ENCODE results near the gene TCP11L2.

The TCP11L2 gene

GRCh38 chr12:106299202-106299774, 3.2 kb upstream of the TCP11L2 start:
- Histone ChIP-seq H3K4me3 (ENCODE audit: low read length) (no peak overlapping the region), H3K4me2 (ENCODE audit: low read length) (no peak overlapping the region), H3K27me3 (ENCODE audit: control insufficient read depth, insufficient read depth, low read length) (no peaks in the 10 kb centered on the region), H3K4me1 (ENCODE audit: control insufficient read depth, insufficient read depth, low read length) (peaks cover 23% of the 10 kb centered on the region), H3K9me3 (replicated peaks; ENCODE audit: low read length) (no peaks in the 10 kb centered on the region), H3K36me3 (ENCODE audit: insufficient read depth, low read length) (no peaks in the 10 kb centered on the region), H3K9ac (ENCODE audit: low read depth, low read length) (peak overlapping the region; percentile 28)

GRCh38 chr12:106300761-106301160, 1.8 kb upstream of the TCP11L2 start:
- H3K9ac ChIP-seq (ENCODE audit: low read depth, low read length) = no peak overlapping the region
- no peak overlapping the region for H3K4me2 ChIP-seq (ENCODE audit: low read length)
- no peaks in the 10 kb centered on the region for H3K9me3 ChIP-seq (replicated peaks; ENCODE audit: low read length)
- no peaks in the 10 kb centered on the region for H3K36me3 ChIP-seq (ENCODE audit: insufficient read depth, low read length)
- H3K4me1 ChIP-seq (ENCODE audit: control insufficient read depth, insufficient read depth, low read length) = peaks cover 20% of the 10 kb centered on the region
- no peaks in the 10 kb centered on the region for H3K27me3 ChIP-seq (ENCODE audit: control insufficient read depth, insufficient read depth, low read length)
- no peak overlapping the region for H3K4me3 ChIP-seq (ENCODE audit: low read length)

- Histone ChIP-seq H3K4me1 (ENCODE audit: control insufficient read depth, insufficient read depth, low read length) (peaks cover 16% of the 10 kb centered on the region), H3K4me3 (ENCODE audit: low read length) (no peak overlapping the region)
Measured at GRCh38 chr12:106301241-106301610, 1.3 kb upstream of the TCP11L2 start.

GRCh38 chr12:106301611-106302321, 767 bp upstream of the TCP11L2 start:
- Histone ChIP-seq H3K4me3 (ENCODE audit: low read length) (peak overlapping the region; percentile 70), H3K4me2 (ENCODE audit: low read length) (peak overlapping the region; percentile 85), H3K9ac (ENCODE audit: low read depth, low read length) (peak overlapping the region; percentile 33), H3K36me3 (ENCODE audit: insufficient read depth, low read length) (no peaks in the 10 kb centered on the region), H3K27me3 (ENCODE audit: control insufficient read depth, insufficient read depth, low read length) (no peaks in the 10 kb centered on the region), H3K9me3 (replicated peaks; ENCODE audit: low read length) (no peaks in the 10 kb centered on the region), H3K4me1 (ENCODE audit: control insufficient read depth, insufficient read depth, low read length) (peaks cover 12% of the 10 kb centered on the region)

More at GRCh38 chr12:106301241-106301610, 1.3 kb upstream of the TCP11L2 start:
- Histone ChIP-seq H3K9me3 (replicated peaks; ENCODE audit: low read length) (no peaks in the 10 kb centered on the region), H3K27me3 (ENCODE audit: control insufficient read depth, insufficient read depth, low read length) (no peaks in the 10 kb centered on the region), H3K36me3 (ENCODE audit: insufficient read depth, low read length) (no peaks in the 10 kb centered on the region), H3K4me2 (ENCODE audit: low read length) (peak overlapping the region; percentile 85), H3K9ac (ENCODE audit: low read depth, low read length) (no peak overlapping the region)

DNA sequence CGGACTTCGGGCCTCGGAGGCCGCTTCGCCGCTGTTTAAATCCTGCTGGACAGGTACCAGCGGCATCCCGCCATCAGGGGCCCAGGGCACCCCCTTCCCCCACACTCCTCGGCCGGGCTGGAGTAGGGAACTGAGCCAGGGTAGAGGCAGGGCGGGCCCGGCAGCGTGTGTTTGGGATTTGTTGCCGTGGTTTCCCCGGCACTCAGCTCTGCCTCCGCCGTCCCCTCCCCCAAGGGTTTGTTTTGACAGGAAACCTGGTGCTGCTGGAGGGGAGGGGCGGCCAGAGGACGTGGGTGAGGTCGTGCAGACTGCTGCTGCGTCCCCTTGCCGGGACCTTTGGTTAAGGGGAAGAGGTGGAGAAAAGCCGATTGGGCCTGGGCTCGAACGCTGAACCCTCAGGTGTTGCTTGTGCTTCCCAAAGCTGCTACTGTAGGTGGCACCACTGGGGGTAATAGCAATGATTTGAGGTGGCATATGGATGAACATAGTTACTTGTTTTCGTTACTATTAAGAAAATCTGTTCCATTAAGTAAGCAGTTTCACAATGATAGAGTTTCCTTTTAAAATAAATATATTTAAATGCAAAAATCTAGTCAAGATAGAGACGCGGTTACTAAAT, 778 bp downstream of the TCP11L2 start:
- Histone ChIP-seq H3K9ac (ENCODE audit: low read depth, low read length) (peak overlapping the region; percentile 98), H3K4me1 (ENCODE audit: control insufficient read depth, insufficient read depth, low read length) (peaks cover 10% of the 10 kb centered on the region)

DNA sequence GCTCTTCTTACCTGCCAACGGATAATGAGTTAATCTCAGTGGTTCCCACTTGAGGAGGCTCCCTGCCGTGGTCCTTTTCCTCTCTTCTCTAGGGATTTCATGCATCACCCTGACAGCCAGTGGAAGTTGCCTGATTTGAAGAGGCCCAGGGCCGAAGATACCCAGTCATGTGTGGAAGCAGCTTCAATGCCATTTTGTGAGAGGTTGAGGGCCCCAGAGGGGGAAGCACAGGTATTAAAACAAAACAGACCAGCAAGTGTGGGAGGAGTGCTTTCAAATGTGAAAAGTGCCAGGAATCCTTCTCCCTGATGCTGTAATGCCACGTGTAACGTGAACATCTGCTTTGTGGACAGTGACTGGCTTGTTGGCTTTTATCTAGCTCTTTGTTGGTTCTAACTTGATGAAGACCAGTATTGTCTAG, 1.5 kb downstream of the TCP11L2 start:
- H3K4me1 ChIP-seq (ENCODE audit: control insufficient read depth, insufficient read depth, low read length) = peaks cover 14% of the 10 kb centered on the region
- H3K9me3 ChIP-seq (replicated peaks; ENCODE audit: low read length) = no peaks in the 10 kb centered on the region
- H3K4me3 ChIP-seq (ENCODE audit: low read length) = peak overlapping the region; percentile 96
- H3K36me3 ChIP-seq (ENCODE audit: insufficient read depth, low read length) = no peaks in the 10 kb centered on the region
- no peaks in the 10 kb centered on the region for H3K27me3 ChIP-seq (ENCODE audit: control insufficient read depth, insufficient read depth, low read length)
- H3K4me2 ChIP-seq (ENCODE audit: low read length) = peak overlapping the region; percentile 100
- no peak overlapping the region for H3K9ac ChIP-seq (ENCODE audit: low read depth, low read length)

More for the DNA sequence above, 778 bp downstream of the TCP11L2 start:
- Histone ChIP-seq H3K4me2 (ENCODE audit: low read length) (peak overlapping the region; percentile 100), H3K4me3 (ENCODE audit: low read length) (peak overlapping the region; percentile 96), H3K36me3 (ENCODE audit: insufficient read depth, low read length) (no peaks in the 10 kb centered on the region), H3K9me3 (replicated peaks; ENCODE audit: low read length) (no peaks in the 10 kb centered on the region), H3K27me3 (ENCODE audit: control insufficient read depth, insufficient read depth, low read length) (no peaks in the 10 kb centered on the region)

DNA sequence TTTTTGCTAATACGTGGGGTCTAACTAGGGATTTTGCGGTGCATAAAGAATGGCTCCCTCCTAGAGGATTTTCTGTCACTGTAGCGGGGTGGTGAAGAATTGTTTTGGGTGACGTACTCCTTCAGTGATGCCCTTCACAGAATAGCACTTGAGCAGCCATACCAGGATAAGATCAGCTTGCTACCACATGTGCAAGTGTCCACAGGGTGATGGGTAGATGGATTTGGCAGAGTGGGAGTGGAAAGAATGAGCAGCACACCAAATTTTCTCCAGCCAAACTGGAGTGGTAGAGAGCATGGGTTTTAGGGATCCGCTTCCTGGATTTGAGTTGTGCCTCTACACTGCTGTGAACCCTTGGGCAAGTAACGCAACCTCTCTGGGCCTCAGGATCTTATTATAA, 2.3 kb downstream of the TCP11L2 start:
- Histone ChIP-seq H3K4me1 (ENCODE audit: control insufficient read depth, insufficient read depth, low read length) (peaks cover 22% of the 10 kb centered on the region), H3K4me3 (ENCODE audit: low read length) (no peak overlapping the region), H3K4me2 (ENCODE audit: low read length) (no peak overlapping the region), H3K9ac (ENCODE audit: low read depth, low read length) (no peak overlapping the region), H3K27me3 (ENCODE audit: control insufficient read depth, insufficient read depth, low read length) (no peaks in the 10 kb centered on the region), H3K36me3 (ENCODE audit: insufficient read depth, low read length) (no peaks in the 10 kb centered on the region), H3K9me3 (replicated peaks; ENCODE audit: low read length) (no peaks in the 10 kb centered on the region)

DNA sequence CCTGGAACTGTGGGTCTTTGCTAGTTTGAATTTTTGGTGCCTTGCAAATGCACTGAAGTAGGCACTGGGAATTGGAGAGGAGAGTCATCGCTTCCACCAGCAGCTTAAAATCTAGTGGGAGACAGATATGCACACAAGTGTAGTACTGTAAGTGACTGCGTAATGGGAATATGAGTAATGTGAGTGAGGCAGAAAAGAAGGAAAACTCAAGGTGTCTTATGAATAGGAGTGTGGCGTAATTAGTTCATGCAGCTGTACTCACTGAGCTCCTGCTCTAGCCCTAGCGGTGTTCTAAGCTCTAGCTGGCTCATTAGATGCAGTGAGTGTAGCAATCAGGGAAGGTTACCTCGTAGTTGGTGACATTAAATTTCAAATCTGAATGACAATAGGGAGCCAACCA, 2.8 kb downstream of the TCP11L2 start:
- Histone ChIP-seq H3K4me3 (ENCODE audit: low read length) (no peak overlapping the region), H3K4me2 (ENCODE audit: low read length) (no peak overlapping the region), H3K4me1 (ENCODE audit: control insufficient read depth, insufficient read depth, low read length) (peaks cover 25% of the 10 kb centered on the region), H3K27me3 (ENCODE audit: control insufficient read depth, insufficient read depth, low read length) (no peaks in the 10 kb centered on the region), H3K9me3 (replicated peaks; ENCODE audit: low read length) (no peaks in the 10 kb centered on the region), H3K9ac (ENCODE audit: low read depth, low read length) (no peak overlapping the region), H3K36me3 (ENCODE audit: insufficient read depth, low read length) (no peaks in the 10 kb centered on the region)

- Histone ChIP-seq H3K4me2 (ENCODE audit: low read length) (no peak overlapping the region), H3K4me1 (ENCODE audit: control insufficient read depth, insufficient read depth, low read length) (peaks cover 18% of the 10 kb centered on the region), H3K27me3 (ENCODE audit: control insufficient read depth, insufficient read depth, low read length) (no peaks in the 10 kb centered on the region), H3K4me3 (ENCODE audit: low read length) (no peak overlapping the region), H3K36me3 (ENCODE audit: insufficient read depth, low read length) (no peaks in the 10 kb centered on the region), H3K9ac (ENCODE audit: low read depth, low read length) (no peak overlapping the region), H3K9me3 (replicated peaks; ENCODE audit: low read length) (no peaks in the 10 kb centered on the region)
Measured at GRCh38 chr12:106307181-106307580, 4.6 kb downstream of the TCP11L2 start.

- peaks cover 18% of the 10 kb centered on the region for H3K4me1 ChIP-seq (ENCODE audit: control insufficient read depth, insufficient read depth, low read length)
- H3K4me3 ChIP-seq (ENCODE audit: low read length) = no peak overlapping the region
Measured at GRCh38 chr12:106308121-106308520, 5.6 kb downstream of the TCP11L2 start.

DNA sequence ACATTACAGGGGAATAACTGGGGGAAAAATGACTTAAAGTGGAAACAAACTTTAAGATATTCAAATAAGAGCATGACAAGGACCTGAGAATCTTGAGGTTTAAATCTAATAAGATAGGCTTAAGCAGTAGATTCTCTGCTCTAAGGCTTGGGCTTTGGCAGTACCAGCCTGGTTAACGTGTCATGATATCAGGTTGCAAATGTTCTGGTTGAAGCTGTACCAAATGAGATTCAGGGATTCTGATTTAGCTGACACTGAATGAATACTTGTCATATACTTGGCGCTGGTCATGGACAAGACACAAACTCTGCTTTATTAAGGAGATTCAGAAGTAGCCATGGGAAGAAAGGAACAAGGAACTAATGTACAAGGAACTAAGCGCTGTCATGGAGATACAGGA, 6.1 kb downstream of the TCP11L2 start:
- H3K4me1 ChIP-seq (ENCODE audit: control insufficient read depth, insufficient read depth, low read length) = peaks cover 14% of the 10 kb centered on the region

More at GRCh38 chr12:106308121-106308520, 5.6 kb downstream of the TCP11L2 start:
- H3K9ac ChIP-seq (ENCODE audit: low read depth, low read length) = no peak overlapping the region
- H3K36me3 ChIP-seq (ENCODE audit: insufficient read depth, low read length) = no peaks in the 10 kb centered on the region
- no peaks in the 10 kb centered on the region for H3K9me3 ChIP-seq (replicated peaks; ENCODE audit: low read length)
- no peak overlapping the region for H3K4me2 ChIP-seq (ENCODE audit: low read length)
- H3K27me3 ChIP-seq (ENCODE audit: control insufficient read depth, insufficient read depth, low read length) = no peaks in the 10 kb centered on the region

More for the DNA sequence above, 6.1 kb downstream of the TCP11L2 start:
- no peak overlapping the region for H3K9ac ChIP-seq (ENCODE audit: low read depth, low read length)
- no peak overlapping the region for H3K4me2 ChIP-seq (ENCODE audit: low read length)
- H3K4me3 ChIP-seq (ENCODE audit: low read length) = no peak overlapping the region
- H3K36me3 ChIP-seq (ENCODE audit: insufficient read depth, low read length) = no peaks in the 10 kb centered on the region
- H3K9me3 ChIP-seq (replicated peaks; ENCODE audit: low read length) = no peaks in the 10 kb centered on the region
- H3K27me3 ChIP-seq (ENCODE audit: control insufficient read depth, insufficient read depth, low read length) = no peaks in the 10 kb centered on the region
